ENCODE data around the gene RFTN1. TPM values are rescaled to one million over a fixed set of nuclear protein-coding genes. Genes with fewer than 3 reads are reported as not detected.

The RFTN1 gene
- total and polyA plus RNA-seq, 10 of the 15 experiments (the other 5 are each of a cell fraction or from before 2014, with no cell fraction given): 20.6 to 213 (median 147) TPM

DNA sequence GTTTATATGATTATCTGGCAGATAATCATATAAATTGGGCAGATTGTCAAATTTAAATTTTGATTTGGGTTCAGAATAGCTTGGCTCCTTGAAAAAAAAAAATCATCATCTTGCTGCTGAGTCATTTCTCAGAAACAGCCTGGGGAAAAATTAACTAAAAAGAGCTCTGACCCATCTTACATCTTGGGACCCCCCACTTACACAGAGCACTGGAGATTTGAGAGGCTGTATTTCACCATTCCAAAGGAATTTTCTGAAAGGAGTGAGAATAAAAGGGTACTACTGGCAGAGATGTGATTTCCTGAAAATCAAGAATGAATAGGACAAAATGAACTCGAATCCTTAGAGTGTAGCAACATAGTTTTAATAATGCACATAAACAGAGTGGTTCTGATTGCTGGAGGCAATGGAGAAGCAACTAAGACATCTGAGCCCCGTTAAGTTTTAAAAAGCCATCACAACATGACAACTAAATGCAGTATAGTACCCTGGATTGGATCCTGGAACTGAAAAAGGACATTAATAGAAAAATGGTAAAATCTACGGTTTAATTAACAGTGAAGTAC is 97.5 kb downstream of the RFTN1 start:
- Histone ChIP-seq H4K20me1 (ENCODE audit: control insufficient read depth, insufficient read depth) (no peaks in the 10 kb centered on the region), H3K9me3 (replicated peaks; ENCODE audit: control insufficient read depth, insufficient read depth, low read length) (no peaks in the 10 kb centered on the region; the same call in 2 of the 3 replicates), H2AFZ (ENCODE audit: control insufficient read depth, low read depth, low read length) (no peak overlapping the region), H3K4me3 (no peak overlapping the region), H3K4me1 (ENCODE audit: control insufficient read depth, insufficient read depth, low read length) (peaks cover 39% of the 10 kb centered on the region), H3K79me2 (ENCODE audit: control insufficient read depth, insufficient read depth, low read length) (peaks cover 71% of the 10 kb centered on the region), H3K9ac (ENCODE audit: control insufficient read depth, insufficient read depth, low read length) (no peak overlapping the region), H3K27ac (ENCODE audit: control insufficient read depth, insufficient read depth) (no peak overlapping the region), H3K36me3 (ENCODE audit: control insufficient read depth in 2 of 2, insufficient read depth in 2 of 2, low read length in 1 of 2) (peaks cover 4 to 8% of the 10 kb centered on the region in 2 experiments), H3K27me3 (replicated peaks in 1 of 2; ENCODE audit: control insufficient read depth in 2 of 2, insufficient read depth in 2 of 2, low read length in 1 of 2) (no peaks in the 10 kb centered on the region), H3K4me2 (ENCODE audit: control insufficient read depth, insufficient read depth) (no peak overlapping the region)
- ChIA-PET CTCF (interaction anchor here (0.8 to 1.4 kb wide), 3 partner anchors 8 to 46 kb away, joined by 3 read pairs; no protein-coding TSS in a partner anchor), SMC1A (ENCODE audit: uncharacterized antibody, unreplicated experiment) (interaction anchor here (0.7 to 6.1 kb wide), 8 partner anchors 9 to 112 kb away, joined by 3 to 54 read pairs (median 6); no protein-coding TSS in a partner anchor), RAD21 (ENCODE audit: unreplicated experiment) (interaction anchor here (0.7 to 2.8 kb wide), 9 partner anchors 8 to 101 kb away, joined by 3 to 7 read pairs (median 5); no protein-coding TSS in a partner anchor), POLR2A (interaction anchor here (0.5 to 2.0 kb wide), 10 partner anchors 9 to 151 kb away, joined by 3 to 5 read pairs (median 4); partner anchors contain the start of gene OXNAD1)
- DNase-seq (ENCODE audit: low read depth, low spot score): no peak
- WGBS (ENCODE audit: insufficient coverage, insufficient replicate concordance, low lambda C conversion rate, missing lambda C conversion rate): 44% methylated on average over 3 of the region's 3 CpGs
- no peak for FAIRE-seq
- in situ Hi-C loops (cut with MboI): no loop called here
- ATAC-seq: no peak
- no peak for TF ChIP-seq SREBF2 (IDR thresholded peaks at IDR 0.05; ENCODE audit: low read length)
- TF ChIP-seq ZBTB4 (CRISPR knock-in tag; IDR thresholded peaks at IDR 0.05): no peak
- TF ChIP-seq, protein P1, sequence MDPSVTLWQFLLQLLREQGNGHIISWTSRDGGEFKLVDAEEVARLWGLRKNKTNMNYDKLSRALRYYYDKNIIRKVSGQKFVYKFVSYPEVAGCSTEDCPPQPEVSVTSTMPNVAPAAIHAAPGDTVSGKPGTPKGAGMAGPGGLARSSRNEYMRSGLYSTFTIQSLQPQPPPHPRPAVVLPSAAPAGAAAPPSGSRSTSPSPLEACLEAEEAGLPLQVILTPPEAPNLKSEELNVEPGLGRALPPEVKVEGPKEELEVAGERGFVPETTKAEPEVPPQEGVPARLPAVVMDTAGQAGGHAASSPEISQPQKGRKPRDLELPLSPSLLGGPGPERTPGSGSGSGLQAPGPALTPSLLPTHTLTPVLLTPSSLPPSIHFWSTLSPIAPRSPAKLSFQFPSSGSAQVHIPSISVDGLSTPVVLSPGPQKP (IDR thresholded peaks at IDR 0.05; ENCODE audit: low read depth, low read length): no peak
- TF ChIP-seq, protein P2, sequence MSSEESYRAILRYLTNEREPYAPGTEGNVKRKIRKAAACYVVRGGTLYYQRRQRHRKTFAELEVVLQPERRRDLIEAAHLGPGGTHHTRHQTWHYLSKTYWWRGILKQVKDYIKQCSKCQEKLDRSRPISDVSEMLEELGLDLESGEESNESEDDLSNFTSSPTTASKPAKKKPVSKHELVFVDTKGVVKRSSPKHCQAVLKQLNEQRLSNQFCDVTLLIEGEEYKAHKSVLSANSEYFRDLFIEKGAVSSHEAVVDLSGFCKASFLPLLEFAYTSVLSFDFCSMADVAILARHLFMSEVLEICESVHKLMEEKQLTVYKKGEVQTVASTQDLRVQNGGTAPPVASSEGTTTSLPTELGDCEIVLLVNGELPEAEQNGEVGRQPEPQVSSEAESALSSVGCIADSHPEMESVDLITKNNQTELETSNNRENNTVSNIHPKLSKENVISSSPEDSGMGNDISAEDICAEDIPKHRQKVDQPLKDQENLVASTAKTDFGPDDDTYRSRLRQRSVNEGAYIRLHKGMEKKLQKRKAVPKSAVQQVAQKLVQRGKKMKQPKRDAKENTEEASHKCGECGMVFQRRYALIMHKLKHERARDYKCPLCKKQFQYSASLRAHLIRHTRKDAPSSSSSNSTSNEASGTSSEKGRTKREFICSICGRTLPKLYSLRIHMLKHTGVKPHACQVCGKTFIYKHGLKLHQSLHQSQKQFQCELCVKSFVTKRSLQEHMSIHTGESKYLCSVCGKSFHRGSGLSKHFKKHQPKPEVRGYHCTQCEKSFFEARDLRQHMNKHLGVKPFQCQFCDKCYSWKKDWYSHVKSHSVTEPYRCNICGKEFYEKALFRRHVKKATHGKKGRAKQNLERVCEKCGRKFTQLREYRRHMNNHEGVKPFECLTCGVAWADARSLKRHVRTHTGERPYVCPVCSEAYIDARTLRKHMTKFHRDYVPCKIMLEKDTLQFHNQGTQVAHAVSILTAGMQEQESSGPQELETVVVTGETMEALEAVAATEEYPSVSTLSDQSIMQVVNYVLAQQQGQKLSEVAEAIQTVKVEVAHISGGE (CRISPR knock-in tag; IDR thresholded peaks at IDR 0.05): no peak
- TF ChIP-seq HCFC1 (IDR thresholded peaks at IDR 0.05; ENCODE audit: low read length): no peak
- no peak for TF ChIP-seq POLR2A (IDR thresholded peaks at IDR 0.05; ENCODE audit: low read depth, low read length)
- TF ChIP-seq NFYA (IDR thresholded peaks at IDR 0.05; ENCODE audit: borderline replicate concordance, low read depth, low read length): no peak
- intact Hi-C loops (cut with micrococcal nuclease; ENCODE audit: unreplicated experiment): no loop called here
- no TSS peak for BruUV-seq (replicated peaks)
